Dermis blood vessel endothelial cell (primary cell): ENCODE measurements around the gene RAB6B. TPM values are rescaled to one million over a fixed set of nuclear protein-coding genes. Genes with fewer than 3 reads are reported as not detected.

ENCODE experiments used
- DNase-seq: peaks from one replicate; pipeline ENCODE4 v3.0.0; 2010
- total RNA-seq: library from RNA; depleted of rRNA; stranded (reverse); fragments of >200 nt; gene quantifications from 2 replicates; pipeline ENCODE4 v1.2.3, GENCODE V29; 2014

The RAB6B gene
- total RNA-seq, 1 donor from 2014 or later: 1.9 TPM

DNA sequence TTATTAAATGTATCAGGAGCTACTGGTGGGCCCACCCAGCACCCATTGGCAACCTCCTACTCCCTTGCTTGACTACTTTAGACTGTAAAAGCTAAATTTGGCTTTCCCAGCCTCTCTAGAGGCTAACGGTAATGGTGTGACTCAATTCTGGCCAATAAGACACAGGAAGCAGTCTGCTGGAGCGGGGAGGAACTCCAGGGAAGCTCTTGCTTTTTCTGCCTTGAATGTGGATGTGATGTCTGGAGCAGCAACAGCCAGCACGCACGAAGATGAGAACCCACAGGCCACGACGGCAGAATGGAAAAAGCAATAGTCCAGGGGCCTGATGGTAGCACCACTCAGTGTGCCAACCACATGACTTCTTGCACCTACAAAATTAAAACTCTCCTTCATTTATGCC is 39.9 kb downstream of the RAB6B start:
- no peak for DNase-seq

DNA sequence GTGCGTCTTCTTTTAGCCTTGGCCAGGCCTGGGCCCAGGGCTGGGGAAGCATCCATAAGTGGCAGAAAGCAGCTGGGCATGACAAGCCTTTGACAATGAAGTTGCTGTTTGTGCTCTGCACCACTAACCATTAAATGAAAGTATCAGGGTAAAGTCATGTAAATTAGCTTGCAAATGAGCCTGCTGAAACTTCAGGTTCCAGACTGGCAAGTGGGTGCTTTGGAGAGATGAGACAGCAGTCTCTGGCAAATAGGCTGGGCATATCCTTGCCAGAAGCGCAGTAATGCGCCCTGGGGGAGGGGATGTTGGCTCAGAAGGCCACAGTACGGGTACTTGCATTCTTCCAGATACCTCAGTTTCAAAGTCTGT is 40.7 kb downstream of the RAB6B start:
- no peak for DNase-seq

DNA sequence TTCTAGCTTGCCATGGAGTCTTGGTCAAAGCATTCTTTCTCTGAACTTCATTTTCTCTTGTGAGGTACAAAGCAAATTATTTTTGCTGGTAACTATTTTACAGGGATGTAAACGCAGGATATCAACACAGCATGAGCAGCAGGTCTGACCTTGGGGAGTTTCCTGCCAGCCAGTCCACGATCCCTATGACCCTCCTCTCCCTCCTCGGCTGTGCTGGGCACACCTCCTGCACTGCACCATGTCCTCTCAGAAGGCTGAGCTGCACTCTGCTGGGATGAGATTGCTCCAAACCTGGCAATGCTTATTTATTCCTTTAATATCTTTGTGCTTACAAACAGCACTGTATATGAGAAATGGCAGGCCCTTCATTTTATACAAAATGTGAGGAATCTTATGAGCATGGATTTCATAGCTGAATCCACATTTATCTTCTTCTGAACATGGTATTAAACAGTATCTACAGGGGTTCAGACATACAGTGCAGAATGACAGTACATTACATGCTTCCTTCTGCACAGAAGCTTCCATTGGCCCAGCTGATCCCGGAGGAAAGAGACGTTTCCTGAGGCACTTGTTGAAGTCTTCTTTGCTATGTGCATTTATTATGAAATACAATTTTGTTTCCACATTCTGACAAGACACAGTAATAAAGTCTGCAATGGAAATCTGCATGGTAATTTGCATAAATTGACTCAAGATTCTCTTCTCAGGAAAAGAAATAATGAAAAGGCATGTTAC is 41.2 kb downstream of the RAB6B start:
- DNase-seq: no peak

DNA sequence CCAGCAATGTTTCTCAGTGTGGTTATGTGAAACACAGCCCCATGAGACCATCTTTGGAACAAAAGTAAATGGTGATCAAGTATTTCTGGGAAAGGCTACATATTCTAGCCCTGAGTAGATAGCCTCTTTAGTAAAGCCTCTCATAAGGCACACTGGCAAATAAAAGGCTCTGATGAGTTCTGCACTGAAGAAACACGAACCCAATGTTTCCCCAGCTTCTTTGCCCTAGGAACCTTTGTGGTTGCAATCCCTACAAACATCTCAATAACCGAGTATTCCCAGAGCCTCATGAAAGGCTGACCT is 41.8 kb downstream of the RAB6B start:
- no peak for DNase-seq

DNA sequence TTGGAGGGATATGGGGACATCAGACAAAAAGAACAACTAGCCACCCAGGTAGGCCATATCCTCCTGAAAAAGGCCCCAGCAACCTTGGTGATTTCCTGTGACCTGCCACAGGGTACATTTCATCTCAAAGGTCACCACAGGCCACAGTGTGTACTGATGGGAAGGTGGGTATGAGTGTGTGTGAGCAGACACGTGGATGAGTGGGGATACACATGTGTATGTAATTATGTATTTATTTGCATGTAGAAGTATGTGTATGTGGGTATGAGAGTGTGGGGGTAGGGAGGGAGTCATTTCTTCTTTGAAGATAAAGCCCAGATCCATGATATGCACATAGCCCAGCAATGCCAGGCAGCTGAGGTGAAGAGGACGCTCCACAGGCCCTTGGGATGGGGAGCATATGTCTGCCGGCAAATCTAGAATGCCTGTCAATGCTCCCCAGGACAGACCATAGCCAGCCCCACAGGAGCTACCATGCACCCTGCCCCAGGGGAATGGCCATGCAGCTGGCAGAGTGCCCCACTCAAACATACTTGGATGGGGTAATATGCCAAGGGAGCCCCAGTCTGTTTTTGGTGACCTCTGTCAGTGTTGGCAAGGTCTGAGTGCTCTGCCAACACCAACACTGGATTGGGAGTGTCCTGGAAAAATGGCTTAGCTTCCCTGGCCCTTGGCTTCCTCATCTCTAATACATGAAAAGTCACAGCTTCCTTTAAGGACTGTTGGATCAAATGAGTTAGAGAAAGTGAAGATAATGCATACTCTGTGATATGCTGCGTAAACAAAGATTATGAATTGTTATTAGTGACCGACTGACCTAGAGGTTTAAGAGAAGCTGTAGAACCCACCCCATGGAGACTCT is 42.4 kb downstream of the RAB6B start:
- DNase-seq: no peak

DNA sequence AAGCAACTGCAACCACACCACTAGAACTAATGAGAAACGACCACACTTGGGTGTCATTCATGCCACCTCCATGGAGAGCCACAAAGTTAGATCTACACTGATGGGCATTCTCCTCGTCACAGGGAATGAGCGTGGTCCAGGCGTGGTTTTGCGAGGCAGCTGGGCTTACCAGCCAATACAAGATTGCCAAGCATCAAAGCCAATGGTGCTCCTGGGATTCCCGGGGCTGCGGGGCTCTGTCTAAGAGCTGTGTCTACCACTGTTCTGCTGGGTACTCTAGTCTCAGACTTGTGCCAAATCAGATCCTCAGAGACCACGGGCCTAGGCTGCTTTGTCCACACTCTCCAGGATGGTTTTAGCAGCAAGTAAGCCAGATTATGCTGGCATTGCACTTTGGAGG is 43.8 kb downstream of the RAB6B start:
- no peak for DNase-seq

DNA sequence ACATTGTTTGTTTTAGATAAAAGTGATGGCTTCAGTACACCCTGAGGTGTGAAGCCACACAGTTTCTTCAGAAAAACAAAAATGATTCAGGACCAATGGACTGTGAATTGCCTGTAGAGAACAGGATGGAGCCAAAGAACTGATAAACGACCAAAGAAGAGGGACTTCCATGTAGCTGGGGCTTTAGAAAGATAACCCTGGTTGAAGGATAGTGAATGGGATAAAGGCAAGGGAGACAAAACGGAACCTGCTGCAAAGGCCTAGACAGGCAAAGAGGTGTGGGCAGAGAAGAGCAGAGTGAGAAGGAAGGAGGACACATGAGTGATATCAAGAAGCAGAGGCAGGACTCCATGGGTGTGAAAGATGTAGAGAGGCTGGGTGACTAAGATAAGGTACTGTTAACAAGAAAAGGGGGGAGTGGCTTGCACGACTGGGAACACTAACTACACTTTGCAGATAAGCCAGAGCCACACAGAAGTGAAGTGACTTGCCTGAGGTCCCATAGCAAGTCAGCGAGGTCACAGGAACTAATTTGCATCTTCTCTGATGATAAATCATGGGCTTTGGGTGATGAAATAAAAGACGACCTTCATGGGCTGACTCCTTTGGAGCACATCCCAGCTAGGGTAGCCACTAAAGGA is 44.3 kb downstream of the RAB6B start:
- DNase-seq: no peak

DNA sequence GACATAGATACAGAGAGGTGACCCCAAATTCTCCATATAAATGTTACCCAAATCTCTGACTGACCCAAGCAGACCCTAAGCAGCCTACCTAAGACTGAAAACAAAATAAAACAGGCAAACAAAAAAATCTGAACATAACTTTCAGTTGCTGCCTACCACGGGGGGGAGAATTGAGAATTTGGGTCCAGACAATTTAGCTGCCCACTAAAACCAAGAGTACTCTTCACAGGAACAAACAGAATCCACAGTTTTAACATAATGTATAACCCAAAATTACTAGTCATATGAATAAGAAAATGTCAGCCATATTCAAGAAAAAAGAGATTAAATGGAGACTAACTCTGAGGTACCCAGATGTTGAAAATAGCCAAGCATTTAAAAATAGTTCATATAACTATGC is 45.6 kb downstream of the RAB6B start:
- DNase-seq: no peak

DNA sequence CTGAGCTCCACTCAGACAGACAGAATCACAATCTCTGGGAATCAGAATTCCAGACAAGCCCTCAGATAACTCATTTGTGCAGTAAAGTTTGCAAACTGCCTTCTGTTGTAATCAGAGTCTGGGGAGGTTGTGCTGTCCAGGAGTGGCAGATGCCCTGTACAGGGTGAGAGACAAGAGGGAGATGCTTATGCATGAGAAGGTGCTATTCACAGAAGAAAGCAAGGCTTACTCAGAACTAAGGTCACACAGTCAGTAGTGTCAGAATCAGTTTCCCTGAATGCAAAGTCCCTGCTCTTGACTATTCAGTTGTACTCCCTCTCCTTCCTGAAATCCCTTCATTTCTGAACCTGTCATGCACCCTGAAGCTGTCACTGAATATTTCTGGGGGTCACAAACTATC is 46.3 kb downstream of the RAB6B start:
- DNase-seq: no peak

DNA sequence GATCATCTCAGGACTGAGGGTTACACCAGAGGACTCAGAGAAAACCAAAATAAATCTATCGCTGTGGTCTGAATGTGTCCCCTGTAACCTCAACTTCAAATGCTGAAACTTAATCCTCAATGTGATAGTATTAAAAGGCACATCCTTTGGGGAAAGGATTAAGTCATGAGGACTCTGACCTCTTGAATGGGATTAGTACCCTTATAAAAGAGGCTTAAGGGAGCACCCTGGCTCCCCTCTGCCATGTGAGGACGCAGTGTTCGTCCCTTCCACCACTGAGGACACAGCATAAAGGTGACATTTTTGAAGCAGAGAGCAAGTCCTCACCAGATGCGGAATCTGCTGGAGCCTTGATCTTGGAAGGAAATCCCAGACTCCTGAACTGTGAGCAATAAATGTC is 50.6 kb downstream of the RAB6B start:
- no peak for DNase-seq

DNA sequence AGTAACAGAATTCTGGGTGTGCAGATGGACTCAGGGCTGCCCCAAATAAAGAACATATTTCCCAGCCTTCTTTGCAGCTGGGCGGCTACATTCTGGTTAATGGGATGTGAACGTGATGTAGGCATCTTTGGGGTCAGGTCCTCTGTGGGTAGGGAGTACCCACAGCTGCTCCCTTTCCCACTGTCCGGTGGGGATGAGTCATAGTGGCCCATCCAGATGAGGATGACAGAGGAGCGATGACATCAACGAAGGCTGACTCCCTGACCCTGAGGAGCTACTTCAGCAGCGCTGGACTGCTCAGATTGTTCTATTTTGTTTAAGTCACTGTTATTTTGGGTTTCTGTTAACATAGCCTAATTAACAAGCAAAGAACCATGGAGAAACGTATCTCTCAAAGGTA is 52.0 kb downstream of the RAB6B start:
- no peak for DNase-seq

DNA sequence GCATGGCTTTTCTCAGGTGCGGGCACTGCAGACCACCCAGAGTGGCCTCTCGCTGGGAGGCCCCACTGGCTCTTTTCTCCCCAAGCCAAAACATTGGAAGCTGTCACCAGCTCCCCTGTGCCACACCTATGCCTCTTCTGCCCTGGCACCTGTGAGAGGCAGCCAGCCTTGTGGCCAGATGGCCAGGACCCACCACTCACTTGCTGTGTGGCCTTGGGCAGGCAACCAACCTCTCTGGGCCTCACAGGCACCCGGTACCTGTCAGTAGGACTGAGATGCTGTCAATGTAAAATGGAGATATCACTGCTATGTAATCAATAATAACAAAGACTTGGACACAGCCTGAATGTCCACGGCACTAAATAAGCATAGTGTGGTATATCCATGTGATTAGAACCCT is 53.5 kb downstream of the RAB6B start:
- no peak for DNase-seq

DNA sequence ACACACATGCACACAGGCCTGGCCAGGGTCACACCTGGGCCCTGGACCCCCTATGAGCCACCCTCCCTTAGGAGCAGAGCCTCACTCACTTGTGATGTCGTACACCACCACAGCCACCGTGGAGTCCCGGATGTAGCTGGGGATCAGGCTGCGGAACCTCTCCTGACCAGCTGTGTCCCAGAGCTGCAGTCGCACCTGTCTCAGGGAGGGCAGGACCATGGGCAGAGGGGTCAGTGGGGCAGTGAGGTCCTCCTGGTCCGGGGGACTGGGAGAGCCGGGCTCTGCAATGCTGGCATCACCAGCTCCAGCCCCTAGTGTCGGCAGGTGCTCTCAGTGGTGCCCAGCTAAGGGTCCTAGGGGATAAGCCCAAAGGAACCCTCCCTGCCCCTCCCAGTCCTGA is 54.5 kb downstream of the RAB6B start:
- no peak for DNase-seq

DNA sequence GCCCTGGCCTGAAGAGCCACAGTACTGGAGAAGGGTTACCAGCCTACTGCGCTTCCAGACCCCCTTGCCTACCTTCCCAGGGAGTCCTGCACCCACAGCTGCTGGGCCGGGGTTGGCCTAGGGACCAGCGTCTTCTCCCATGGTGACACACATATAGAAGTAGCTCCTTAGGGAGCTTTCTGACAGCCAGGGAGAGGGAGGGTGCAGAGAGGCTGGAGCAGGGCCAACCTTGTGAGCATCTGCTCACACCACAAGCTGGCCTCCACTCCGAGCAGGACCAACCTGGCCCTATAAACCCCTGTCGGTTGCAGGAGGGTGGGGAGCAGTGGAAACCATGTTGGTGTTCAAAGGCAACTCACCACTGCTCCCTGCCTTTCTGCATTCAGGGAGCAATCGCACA is 54.9 kb downstream of the RAB6B start:
- no peak for DNase-seq

DNA sequence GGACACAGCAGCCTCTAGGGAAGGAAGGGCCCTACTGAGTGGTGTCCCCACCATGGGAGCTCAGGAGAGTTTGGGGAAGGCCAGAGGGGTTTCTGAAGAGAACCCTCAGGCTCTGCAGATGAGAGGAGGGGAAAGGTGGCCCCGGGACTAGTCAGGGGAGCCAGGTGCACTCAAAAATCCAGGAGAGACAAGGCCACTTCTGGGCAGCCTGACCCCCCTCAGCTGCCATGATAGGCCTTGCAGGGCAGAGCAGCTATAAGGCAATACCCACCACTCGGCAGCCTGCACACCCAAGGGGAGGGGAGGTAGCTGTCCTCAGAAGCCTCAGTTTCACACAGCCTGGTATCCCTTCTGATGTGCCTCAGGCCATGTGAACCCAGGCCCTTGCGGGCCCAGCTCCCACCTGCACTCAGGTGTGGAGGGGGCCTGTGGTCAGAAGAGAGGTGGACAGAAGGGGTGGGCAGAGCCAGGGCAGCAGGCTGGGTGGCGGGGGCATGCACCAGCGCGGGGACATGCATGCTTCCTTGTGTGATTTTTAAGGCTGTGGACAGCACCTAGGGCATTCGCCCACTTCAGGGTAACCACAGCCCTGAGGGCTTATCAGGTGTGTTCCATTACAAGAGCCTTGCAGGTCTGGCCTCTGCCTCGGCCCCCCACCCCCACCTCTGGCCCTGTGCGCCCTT is 55.5 kb downstream of the RAB6B start:
- no peak for DNase-seq

DNA sequence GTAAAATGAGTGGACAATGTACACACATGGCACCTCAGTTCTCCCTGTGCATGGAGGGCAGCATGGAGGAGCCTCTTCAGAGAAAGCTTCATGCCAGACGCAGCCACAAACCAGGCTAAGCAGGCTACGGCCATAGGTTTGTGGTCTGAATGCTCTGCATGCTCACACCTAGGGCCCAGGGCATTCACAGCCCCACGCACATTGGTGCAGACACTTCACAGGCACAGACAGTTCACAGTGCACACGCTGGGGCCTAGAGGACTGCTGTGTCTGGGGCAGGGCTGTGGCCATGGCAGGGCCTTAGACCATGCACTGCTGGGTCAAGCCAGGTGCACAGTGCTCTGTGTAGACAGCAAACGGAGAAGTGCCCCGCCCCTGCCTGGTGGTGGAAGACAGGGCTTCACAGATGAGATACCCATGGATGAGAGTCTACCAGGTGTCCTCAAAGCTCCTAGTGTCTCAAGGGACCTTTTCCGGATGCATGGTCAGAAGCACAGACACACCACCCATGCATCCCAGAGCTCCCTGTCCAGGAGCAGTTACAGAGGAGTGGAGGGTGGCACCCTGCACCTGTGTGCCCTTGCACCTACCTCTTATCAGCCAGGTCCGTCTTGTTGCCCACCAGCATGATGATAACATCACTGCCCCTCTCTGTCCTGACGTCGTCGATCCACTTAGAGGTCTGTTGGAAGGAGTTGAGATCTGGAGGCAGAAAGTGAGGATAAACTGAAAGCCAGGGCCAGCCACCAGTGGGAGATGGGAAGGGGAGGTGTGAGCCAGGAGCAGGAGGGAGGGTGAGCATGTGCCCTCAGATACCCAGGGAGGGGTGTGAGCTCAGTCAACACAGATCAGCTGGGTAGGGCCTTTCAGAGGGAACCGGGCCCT is 56.5 kb downstream of the RAB6B start:
- no peak for DNase-seq

DNA sequence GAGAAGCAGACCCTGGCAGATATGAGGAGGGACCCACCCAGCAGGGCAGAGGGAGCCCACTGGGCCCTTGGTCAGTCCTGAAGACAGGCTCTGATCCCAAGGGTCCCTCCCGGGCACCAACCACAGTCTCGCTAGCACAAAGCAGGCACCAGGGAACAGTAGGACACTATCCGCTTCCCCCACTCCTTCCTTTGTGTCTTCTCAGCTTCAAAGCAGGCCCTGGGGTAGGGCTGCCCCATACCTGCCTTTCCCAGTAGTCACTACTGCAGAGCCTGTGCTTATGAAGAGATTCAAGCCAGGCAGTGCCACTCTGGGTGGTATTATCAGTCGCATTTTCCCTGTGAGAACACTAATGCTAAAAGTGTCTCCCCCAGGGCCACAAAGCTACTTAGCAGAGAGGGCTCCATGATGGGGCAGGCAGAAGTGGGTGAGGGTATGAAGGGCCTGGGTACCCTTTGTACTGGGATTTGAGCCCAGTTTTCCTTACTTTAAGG is 57.3 kb downstream of the RAB6B start:
- DNase-seq: no peak

DNA sequence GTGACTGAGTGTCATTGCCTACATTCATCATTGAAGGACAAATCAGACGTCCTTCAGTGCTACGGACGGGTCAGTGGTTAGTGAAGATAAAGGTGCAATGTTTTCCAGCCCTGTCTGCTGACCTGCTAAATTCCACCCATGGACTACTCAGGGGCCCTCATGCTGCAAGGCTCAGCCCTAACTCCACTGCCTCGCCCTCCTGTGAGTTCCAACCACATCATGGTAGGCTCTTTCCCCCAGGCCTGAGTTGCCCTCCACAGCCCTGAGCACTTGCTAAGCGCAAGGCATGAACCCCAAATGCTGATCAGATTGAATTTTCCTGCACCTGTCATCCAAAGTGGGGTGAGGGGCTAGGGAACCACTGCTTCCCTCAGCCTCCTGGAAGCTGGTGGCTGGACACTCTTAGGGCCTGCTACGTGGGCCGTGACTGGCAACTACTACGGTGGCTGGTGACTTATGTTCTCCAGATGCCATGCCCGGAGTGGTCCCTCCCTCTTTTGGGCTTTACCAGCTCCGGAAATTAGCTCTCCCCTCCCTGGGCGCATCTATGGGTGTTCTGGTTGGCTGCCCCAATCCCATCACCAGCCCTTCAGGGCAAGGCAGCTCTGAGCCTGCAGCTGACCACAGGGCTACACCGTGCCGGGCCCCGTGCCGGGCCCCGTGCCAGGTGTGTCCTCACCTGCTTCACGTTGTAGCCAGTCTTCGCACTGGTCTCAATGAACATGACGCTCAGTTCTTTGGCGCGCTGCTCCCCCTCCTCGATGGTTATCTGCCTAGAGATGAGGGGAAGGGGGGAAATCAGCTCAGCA is 58.0 kb downstream of the RAB6B start:
- no peak for DNase-seq

DNA sequence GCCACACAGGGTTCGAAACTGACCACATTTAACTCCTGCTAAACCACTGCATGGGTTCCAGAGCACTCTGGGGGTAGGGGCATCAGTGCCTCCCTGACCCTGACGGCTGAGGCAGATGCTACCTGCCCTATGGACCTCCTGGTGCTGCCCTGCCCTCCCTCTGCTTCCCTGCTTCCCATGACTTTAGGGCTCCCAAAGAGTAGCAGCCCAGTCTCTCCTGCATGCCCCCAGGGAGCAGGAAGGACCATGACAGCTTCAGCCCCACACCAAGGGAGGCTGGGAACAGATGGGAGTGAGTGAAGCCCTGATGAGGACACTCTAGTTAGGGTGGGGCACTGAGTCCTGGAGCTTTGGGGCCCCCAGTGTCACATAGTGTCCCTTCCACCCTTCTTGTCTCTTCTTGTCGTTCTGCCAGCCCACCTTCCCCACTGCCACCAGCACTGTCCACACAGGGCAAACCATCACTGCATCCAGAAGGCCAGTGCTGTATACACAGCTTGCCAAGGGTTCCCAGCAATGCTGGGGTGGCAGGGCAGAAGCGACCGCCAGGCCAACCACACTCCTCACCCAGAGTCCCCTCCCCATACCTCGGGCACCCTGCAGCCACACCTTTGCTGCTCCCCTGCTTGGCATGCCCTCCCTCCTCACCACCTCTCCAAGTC is 59.1 kb downstream of the RAB6B start:
- no peak for DNase-seq

DNA sequence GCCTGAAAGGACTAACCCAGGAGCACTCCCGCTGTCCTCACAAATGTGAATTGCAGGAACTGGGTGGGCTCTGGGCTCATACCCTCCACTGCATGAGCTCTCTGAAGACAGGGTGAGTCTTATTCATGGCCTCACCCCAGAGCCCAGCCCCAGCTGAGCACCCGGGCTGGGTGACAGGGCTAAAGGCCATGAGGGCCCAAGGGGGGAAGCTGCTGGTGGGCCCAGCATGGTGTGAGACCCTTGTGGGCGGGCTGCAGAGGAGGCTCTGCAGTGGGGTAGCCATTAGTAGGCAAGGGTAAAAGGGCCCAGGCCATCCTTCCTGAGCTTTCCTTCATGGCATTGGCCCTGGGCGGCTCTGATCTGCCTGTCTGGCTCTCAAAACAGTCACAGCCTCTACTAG is 59.7 kb downstream of the RAB6B start:
- DNase-seq: no peak

DNA sequence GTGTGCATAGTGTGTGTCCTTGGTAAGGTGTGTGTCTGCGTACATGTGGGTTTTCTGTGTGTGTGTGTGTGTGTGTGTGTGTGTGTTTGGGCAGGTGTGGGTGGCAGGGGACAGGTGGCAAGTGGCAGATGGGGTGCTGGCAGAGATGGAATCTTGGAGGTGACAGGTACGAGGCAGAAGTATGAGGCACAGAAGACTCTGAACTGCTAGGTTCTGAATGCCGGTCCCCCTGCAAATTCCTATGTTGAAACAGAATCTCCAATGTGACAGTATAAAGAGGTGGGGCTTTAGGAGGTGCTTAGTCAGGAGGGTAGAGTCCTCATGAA is 60.3 kb downstream of the RAB6B start:
- no peak for DNase-seq
